Measurements from ENCODE around the gene LZIC.

Gene LZIC

GRCh38 chr1:9907441-9907840 lies 35.8 kb downstream of the LZIC start:
- no peak for DNase-seq
- Histone ChIP-seq H3K4me2 (ENCODE audit: low read length, poor library complexity, severe bottlenecking) (no peak overlapping the region), H3K27me3 (ENCODE audit: control insufficient read depth in 1 of 2, insufficient read depth in 1 of 2, low read length in 2 of 2) (no peaks in the 10 kb centered on the region), H2AK5ac (ENCODE audit: low read length, severe bottlenecking) (no peak overlapping the region), H3K4me1 (ENCODE audit: control insufficient read depth, insufficient read depth, low read depth, low read length) (peaks cover 13% of the 10 kb centered on the region), H3K4ac (ENCODE audit: low read depth in 1 of 2, low read length in 2 of 2) (no peak overlapping the region), H3K9ac (ENCODE audit: low read length) (no peak overlapping the region), H3K14ac (ENCODE audit: low read length in 2 of 2) (no peak overlapping the region), H4K8ac (ENCODE audit: low read length) (no peak overlapping the region), H2AFZ (ENCODE audit: low read depth, low read length) (no peak overlapping the region), H2BK120ac (ENCODE audit: low read depth, low read length) (no peak overlapping the region), H3K23ac (ENCODE audit: low read length in 2 of 2) (no peak overlapping the region), H3K79me1 (replicated peaks; ENCODE audit: low read length, poor library complexity, severe bottlenecking) (peaks cover 14% of the 10 kb centered on the region), H3K27ac (ENCODE audit: low read length, poor library complexity, severe bottlenecking) (no peak overlapping the region), H2BK15ac (ENCODE audit: low read depth, poor library complexity, severe bottlenecking) (no peak overlapping the region), H3K4me3 (ENCODE audit: insufficient read depth in 1 of 2, low read depth in 1 of 2, low read length in 2 of 2) (no peak overlapping the region), H2BK12ac (ENCODE audit: low read length in 2 of 2) (no peak overlapping the region), H4K91ac (ENCODE audit: low read length) (no peak overlapping the region), H2BK5ac (ENCODE audit: low read depth, low read length, poor library complexity, severe bottlenecking) (no peak overlapping the region), H3K18ac (ENCODE audit: low read depth in 1 of 2, low read length in 2 of 2) (no peak overlapping the region), H3K9me3 (ENCODE audit: control insufficient read depth, low read length) (no peaks in the 10 kb centered on the region), H3K36me3 (ENCODE audit: control insufficient read depth in 1 of 2, insufficient read depth in 2 of 2, low read depth in 1 of 2, low read length in 2 of 2) (no peaks in the 10 kb centered on the region)
- 90% methylated on average over 5 of the region's 5 CpGs for WGBS

- H4K91ac ChIP-seq (ENCODE audit: low read length), result no peak overlapping the region
- no peak overlapping the region for H3K14ac ChIP-seq (ENCODE audit: low read length in 2 of 2)
- no peak overlapping the region for H2BK12ac ChIP-seq (ENCODE audit: low read length in 2 of 2)
- H3K9me3 ChIP-seq (ENCODE audit: control insufficient read depth, low read length), result no peaks in the 10 kb centered on the region
- no peak overlapping the region for H3K4ac ChIP-seq (ENCODE audit: low read depth in 1 of 2, low read length in 2 of 2)
- WGBS, result 96% methylated on average over 1 of the region's 2 CpGs
- no peak overlapping the region for H2AK5ac ChIP-seq (ENCODE audit: low read length, severe bottlenecking)
- H3K27me3 ChIP-seq (ENCODE audit: control insufficient read depth in 1 of 2, insufficient read depth in 1 of 2, low read length in 2 of 2), result no peaks in the 10 kb centered on the region
- no peak overlapping the region for H3K4me3 ChIP-seq (ENCODE audit: insufficient read depth in 1 of 2, low read depth in 1 of 2, low read length in 2 of 2)
- H3K36me3 ChIP-seq (ENCODE audit: control insufficient read depth in 1 of 2, insufficient read depth in 2 of 2, low read depth in 1 of 2, low read length in 2 of 2), result peaks cover 0 to 4% of the 10 kb centered on the region in 2 experiments
- no peak overlapping the region for H2BK5ac ChIP-seq (ENCODE audit: low read depth, low read length, poor library complexity, severe bottlenecking)
- no peak overlapping the region for H3K4me2 ChIP-seq (ENCODE audit: low read length, poor library complexity, severe bottlenecking)
- H4K8ac ChIP-seq (ENCODE audit: low read length), result no peak overlapping the region
- H2BK15ac ChIP-seq (ENCODE audit: low read depth, poor library complexity, severe bottlenecking), result no peak overlapping the region
- H2AFZ ChIP-seq (ENCODE audit: low read depth, low read length), result no peak overlapping the region
- H2BK120ac ChIP-seq (ENCODE audit: low read depth, low read length), result no peak overlapping the region
- H3K4me1 ChIP-seq (ENCODE audit: control insufficient read depth, insufficient read depth, low read depth, low read length), result peaks cover 16% of the 10 kb centered on the region
- peaks cover 23% of the 10 kb centered on the region for H3K79me1 ChIP-seq (replicated peaks; ENCODE audit: low read length, poor library complexity, severe bottlenecking)
- H3K18ac ChIP-seq (ENCODE audit: low read depth in 1 of 2, low read length in 2 of 2), result no peak overlapping the region
- DNase-seq, result no peak
- no peak overlapping the region for H3K9ac ChIP-seq (ENCODE audit: low read length)
- H3K23ac ChIP-seq (ENCODE audit: low read length in 2 of 2), result no peak overlapping the region
- H3K27ac ChIP-seq (ENCODE audit: low read length, poor library complexity, severe bottlenecking), result no peak overlapping the region
Observed at GRCh38 chr1:9906466-9906865, 36.7 kb downstream of the LZIC start.

DNA sequence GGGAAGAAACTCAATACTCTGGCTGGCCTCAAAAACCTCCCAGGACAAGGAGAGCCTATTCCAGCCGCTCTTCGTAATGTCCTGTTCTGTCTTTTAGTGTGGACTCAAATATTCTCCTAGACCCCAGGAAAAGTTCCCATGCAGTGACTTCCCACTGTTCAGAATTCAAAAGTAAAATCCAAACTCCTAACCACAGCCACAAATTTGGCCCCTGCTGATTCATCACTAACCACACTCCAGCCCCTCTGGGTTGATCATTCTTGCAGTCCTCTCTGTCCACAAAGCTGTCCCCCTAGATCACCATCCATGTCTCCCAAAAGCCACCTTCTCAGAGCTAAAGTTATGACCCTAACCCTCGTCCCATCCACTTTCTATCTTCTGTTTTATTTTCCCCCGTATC lies 38.2 kb downstream of the LZIC start:
- Histone ChIP-seq H4K91ac (ENCODE audit: low read length) (no peak overlapping the region), H3K18ac (ENCODE audit: low read depth in 1 of 2, low read length in 2 of 2) (no peak overlapping the region), H3K4me1 (ENCODE audit: control insufficient read depth, insufficient read depth, low read depth, low read length) (peaks cover 23% of the 10 kb centered on the region), H2BK5ac (ENCODE audit: low read depth, low read length, poor library complexity, severe bottlenecking) (no peak overlapping the region), H2AK5ac (ENCODE audit: low read length, severe bottlenecking) (no peak overlapping the region), H3K4me2 (ENCODE audit: low read length, poor library complexity, severe bottlenecking) (peak overlapping the region; percentile 40), H3K79me1 (replicated peaks; ENCODE audit: low read length, poor library complexity, severe bottlenecking) (peaks cover 31% of the 10 kb centered on the region), H3K36me3 (ENCODE audit: control insufficient read depth in 1 of 2, insufficient read depth in 2 of 2, low read depth in 1 of 2, low read length in 2 of 2) (peaks cover 0 to 9% of the 10 kb centered on the region in 2 experiments), H3K9me3 (ENCODE audit: control insufficient read depth, low read length) (no peaks in the 10 kb centered on the region), H2AFZ (ENCODE audit: low read depth, low read length) (no peak overlapping the region), H3K27me3 (ENCODE audit: control insufficient read depth in 1 of 2, insufficient read depth in 1 of 2, low read length in 2 of 2) (no peaks in the 10 kb centered on the region), H3K9ac (ENCODE audit: low read length) (no peak overlapping the region), H3K4me3 (ENCODE audit: insufficient read depth in 1 of 2, low read depth in 1 of 2, low read length in 2 of 2) (no peak overlapping the region), H2BK120ac (ENCODE audit: low read depth, low read length) (no peak overlapping the region), H3K14ac (ENCODE audit: low read length in 2 of 2) (no peak overlapping the region), H3K27ac (ENCODE audit: low read length, poor library complexity, severe bottlenecking) (no peak overlapping the region), H2BK12ac (ENCODE audit: low read length in 2 of 2) (no peak overlapping the region), H2BK15ac (ENCODE audit: low read depth, poor library complexity, severe bottlenecking) (no peak overlapping the region), H3K23ac (ENCODE audit: low read length in 2 of 2) (no peak overlapping the region), H3K4ac (ENCODE audit: low read depth in 1 of 2, low read length in 2 of 2) (no peak overlapping the region), H4K8ac (ENCODE audit: low read length) (no peak overlapping the region)
- DNase-seq, result peak; percentile 40
- WGBS, result 92% methylated on average over 4 of the region's 4 CpGs

GRCh38 chr1:9904596-9904995 lies 38.6 kb downstream of the LZIC start:
- H3K9ac ChIP-seq (ENCODE audit: low read length), result no peak overlapping the region
- H2BK15ac ChIP-seq (ENCODE audit: low read depth, poor library complexity, severe bottlenecking), result no peak overlapping the region
- H2BK5ac ChIP-seq (ENCODE audit: low read depth, low read length, poor library complexity, severe bottlenecking), result no peak overlapping the region
- H3K18ac ChIP-seq (ENCODE audit: low read depth in 1 of 2, low read length in 2 of 2), result no peak overlapping the region
- no peak overlapping the region for H3K14ac ChIP-seq (ENCODE audit: low read length in 2 of 2)
- H3K23ac ChIP-seq (ENCODE audit: low read length in 2 of 2), result no peak overlapping the region
- no peak overlapping the region for H2BK12ac ChIP-seq (ENCODE audit: low read length in 2 of 2)
- H4K8ac ChIP-seq (ENCODE audit: low read length), result no peak overlapping the region
- peak; percentile 41 for DNase-seq
- no peak overlapping the region for H2BK120ac ChIP-seq (ENCODE audit: low read depth, low read length)
- H3K4me3 ChIP-seq (ENCODE audit: insufficient read depth in 1 of 2, low read depth in 1 of 2, low read length in 2 of 2), result no peak overlapping the region
- H3K36me3 ChIP-seq (ENCODE audit: control insufficient read depth in 1 of 2, insufficient read depth in 2 of 2, low read depth in 1 of 2, low read length in 2 of 2), result peaks cover 0 to 9% of the 10 kb centered on the region in 2 experiments
- H3K9me3 ChIP-seq (ENCODE audit: control insufficient read depth, low read length), result no peaks in the 10 kb centered on the region
- H2AFZ ChIP-seq (ENCODE audit: low read depth, low read length), result no peak overlapping the region
- no peak overlapping the region for H3K27ac ChIP-seq (ENCODE audit: low read length, poor library complexity, severe bottlenecking)
- no peaks in the 10 kb centered on the region for H3K27me3 ChIP-seq (ENCODE audit: control insufficient read depth in 1 of 2, insufficient read depth in 1 of 2, low read length in 2 of 2)
- peaks cover 23% of the 10 kb centered on the region for H3K4me1 ChIP-seq (ENCODE audit: control insufficient read depth, insufficient read depth, low read depth, low read length)
- no peak overlapping the region for H4K91ac ChIP-seq (ENCODE audit: low read length)
- peaks cover 29% of the 10 kb centered on the region for H3K79me1 ChIP-seq (replicated peaks; ENCODE audit: low read length, poor library complexity, severe bottlenecking)
- H3K4ac ChIP-seq (ENCODE audit: low read depth in 1 of 2, low read length in 2 of 2), result no peak overlapping the region
- H3K4me2 ChIP-seq (ENCODE audit: low read length, poor library complexity, severe bottlenecking), result peak overlapping the region; percentile 40
- 84% methylated on average over 3 of the region's 3 CpGs for WGBS
- H2AK5ac ChIP-seq (ENCODE audit: low read length, severe bottlenecking), result no peak overlapping the region

All from mesenchymal stem cell (in vitro differentiated cells and primary cell).